ENCODE results near the gene NUDT16L1. TPM values are rescaled to one million over a fixed set of nuclear protein-coding genes. Genes with fewer than 3 reads are reported as not detected.
"Not testable (repeated sequence)": the region's sequence is repeated elsewhere in the genome, so short reads cannot be mapped to it uniquely, and the experiment has no call there.

NUDT16L1 gene
- total RNA-seq, 1 donor from 2014 or later = 77.3 TPM

GRCh38 chr16:4650443-4651074 lies 42.8 kb upstream of the NUDT16L1 start:
- H3K27ac ChIP-seq; H3K27me3 ChIP-seq; H3K4me1 ChIP-seq; H3K9me3 ChIP-seq; intact Hi-C loops (cut with DNase I); H3K4me3 ChIP-seq: not testable (repeated sequence)
- peak in 1 of 2 donors; percentile 83 for DNase-seq (ENCODE audit: low spot score in 2 of 2)
- TF ChIP-seq CTCF (IDR thresholded peaks at IDR 0.05) = peak; percentile 49 to 58 (median 55)
- peaks cover 40 to 53% of the 10 kb centered on the region in 2 donors for H3K36me3 ChIP-seq

- no peaks in the 10 kb centered on the region for H3K9me3 ChIP-seq
- intact Hi-C loops (cut with DNase I) = no loop called here
- no peak overlapping the region for H3K27ac ChIP-seq
- TF ChIP-seq CTCF (IDR thresholded peaks at IDR 0.05) = no peak
- H3K27me3 ChIP-seq = no peaks in the 10 kb centered on the region
- no peak overlapping the region for H3K4me3 ChIP-seq
- H3K4me1 ChIP-seq = no peaks in the 10 kb centered on the region
- no peak for DNase-seq (ENCODE audit: low spot score in 2 of 2)
- peaks cover 51 to 61% of the 10 kb centered on the region in 2 donors for H3K36me3 ChIP-seq
These were observed 41.5 kb upstream of the NUDT16L1 start for GRCh38 chr16:4651827-4652226.

- no peak for TF ChIP-seq CTCF (IDR thresholded peaks at IDR 0.05)
- DNase-seq (ENCODE audit: low spot score in 2 of 2) = no peak
- Histone ChIP-seq H3K4me3 (no peak overlapping the region), H3K36me3 (peaks cover 58 to 68% of the 10 kb centered on the region in 2 donors), H3K27me3 (no peaks in the 10 kb centered on the region), H3K9me3 (no peaks in the 10 kb centered on the region), H3K27ac (no peak overlapping the region), H3K4me1 (no peaks in the 10 kb centered on the region)
- intact Hi-C loops (cut with DNase I) = no loop called here
These were observed 40.8 kb upstream of the NUDT16L1 start for GRCh38 chr16:4652561-4652960.

GRCh38 chr16:4654011-4654963 lies 39.1 kb upstream of the NUDT16L1 start:
- TF ChIP-seq CTCF (IDR thresholded peaks at IDR 0.05) = no peak
- Histone ChIP-seq H3K27ac (no peak overlapping the region), H3K4me3 (no peak overlapping the region), H3K27me3 (no peaks in the 10 kb centered on the region), H3K36me3 (peaks cover 68 to 86% of the 10 kb centered on the region in 2 donors), H3K9me3 (no peaks in the 10 kb centered on the region), H3K4me1 (no peaks in the 10 kb centered on the region)
- intact Hi-C loops (cut with DNase I) = no loop called here
- no peak for DNase-seq (ENCODE audit: low spot score in 2 of 2)

- Histone ChIP-seq H3K4me1 (no peaks in the 10 kb centered on the region), H3K27me3 (no peaks in the 10 kb centered on the region), H3K9me3 (no peaks in the 10 kb centered on the region), H3K27ac (no peak overlapping the region), H3K36me3 (peaks cover 76 to 91% of the 10 kb centered on the region in 2 donors), H3K4me3 (no peak overlapping the region)
- no peak for DNase-seq (ENCODE audit: low spot score in 2 of 2)
- intact Hi-C loops (cut with DNase I) = no loop called here
- no peak for TF ChIP-seq CTCF (IDR thresholded peaks at IDR 0.05)
These were observed 38.3 kb upstream of the NUDT16L1 start for GRCh38 chr16:4654964-4655590.

All from ascending aorta (tissue), 2 donors.